Sigmoid colon (tissue), 3 donors: ENCODE results near the gene WDR26.

ENCODE experiments used
- CTCF ChIP-seq, 4 experiments: fragments of 450-650 bp in 3 of 4; fragments of 200-600 bp in 1 of 4; IDR thresholded peaks; one replicate each; pipeline ENCODE4 v1.5.1; 2016 to 2019; ENCODE audit warnings: antibody characterized with exemption in 4 of 4, mild to moderate bottlenecking in 3 of 4, moderate library complexity in 2 of 4
- POLR2A ChIP-seq, 2 donors: fragments of 450-650 bp; IDR thresholded peaks; one replicate each; pipeline ENCODE4 v1.6.1; 2016; ENCODE audit warnings: antibody characterized with exemption in 2 of 2, mild to moderate bottlenecking in 2 of 2, moderate library complexity in 2 of 2

DNA sequence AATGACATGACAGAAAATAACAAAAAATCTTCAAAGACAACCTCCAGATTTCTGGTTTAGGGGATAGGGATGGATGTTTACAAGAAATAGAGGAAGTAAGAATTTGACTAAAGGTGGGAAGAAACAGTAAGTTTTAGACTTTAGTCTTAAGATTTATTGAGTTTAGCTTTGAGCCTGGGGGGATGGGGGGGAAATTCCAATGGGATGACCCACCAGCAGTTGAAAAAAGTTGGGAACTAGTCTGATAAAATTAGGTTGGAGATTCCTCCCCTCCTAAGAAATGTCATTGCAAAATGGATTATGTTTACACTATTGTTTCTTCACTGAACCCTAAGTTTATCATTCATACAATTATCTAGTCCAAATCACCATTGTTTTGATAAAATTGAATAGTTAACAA lies 28.4 kb downstream of the WDR26 start:
- TF ChIP-seq CTCF (IDR thresholded peaks at IDR 0.05) (no peak), POLR2A (IDR thresholded peaks at IDR 0.05) (no peak)
